HG03108 (cell line): ENCODE results near the gene CBLIF.
"Not testable (repeated sequence)": the region's sequence is repeated elsewhere in the genome, so short reads cannot be mapped to it uniquely, and the experiment has no call there.

Source experiments
- ATAC-seq: cut with Tn5 transposase; IDR thresholded peaks from one replicate; pipeline ENCODE4 v1.9.1; 2021; ENCODE audit warnings: moderate library complexity; ENCODE audit not compliant: unreplicated experiment

CBLIF gene

GRCh38 chr11:59845399-59845798, at the start of gene CBLIF:
Gene CBLIF, minus strand, starts transcription at chr11:59845499. Its CDS starts 46 bp downstream, at chr11:59845453.
- ATAC-seq: no peak

- ATAC-seq: no peak
Observed at GRCh38 chr11:59894616-59895015, 49.3 kb upstream of the CBLIF start.

DNA sequence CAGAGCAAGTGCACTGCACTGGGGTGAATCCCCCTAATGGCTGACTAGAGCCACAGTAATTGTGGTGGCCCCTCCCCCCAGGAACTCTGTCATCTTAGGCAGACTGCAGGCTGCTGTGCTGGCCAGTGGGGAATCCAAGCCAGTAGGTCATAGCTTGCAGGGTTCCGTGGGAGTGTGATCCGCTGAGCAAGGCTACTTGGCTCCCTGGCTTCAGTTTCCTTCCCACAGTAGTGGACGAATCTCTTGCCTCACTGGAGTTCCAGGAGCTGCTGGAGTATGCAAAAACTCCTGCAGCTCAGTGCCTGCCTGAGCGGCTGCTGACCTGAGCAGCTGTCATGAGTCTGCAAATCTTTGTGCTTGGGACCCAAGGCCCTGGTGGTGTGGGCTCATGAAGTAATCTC, 46.5 kb upstream of the CBLIF start:
- no peak for ATAC-seq

DNA sequence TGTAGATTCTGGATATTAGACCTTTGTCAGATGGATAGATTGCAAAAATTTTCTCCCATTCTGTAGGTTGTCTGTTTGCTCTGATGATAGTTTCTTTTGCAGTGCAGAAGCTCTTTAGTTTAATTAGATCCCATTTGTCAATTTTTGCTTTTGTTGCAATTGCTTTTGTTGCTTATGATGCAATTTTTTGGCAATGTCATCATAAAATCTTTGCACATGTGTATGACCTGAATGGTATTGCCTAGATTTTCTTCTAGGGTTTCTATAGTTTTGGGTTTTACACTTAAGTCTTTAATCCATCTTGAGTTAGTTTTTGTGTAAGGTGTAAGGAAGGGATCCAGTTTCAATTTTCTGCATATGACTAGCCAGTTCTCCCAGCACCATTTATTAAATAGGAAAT, 41.9 kb upstream of the CBLIF start:
- ATAC-seq: not testable (repeated sequence)

GRCh38 chr11:59883597-59883996, 38.3 kb upstream of the CBLIF start:
- ATAC-seq: no peak

DNA sequence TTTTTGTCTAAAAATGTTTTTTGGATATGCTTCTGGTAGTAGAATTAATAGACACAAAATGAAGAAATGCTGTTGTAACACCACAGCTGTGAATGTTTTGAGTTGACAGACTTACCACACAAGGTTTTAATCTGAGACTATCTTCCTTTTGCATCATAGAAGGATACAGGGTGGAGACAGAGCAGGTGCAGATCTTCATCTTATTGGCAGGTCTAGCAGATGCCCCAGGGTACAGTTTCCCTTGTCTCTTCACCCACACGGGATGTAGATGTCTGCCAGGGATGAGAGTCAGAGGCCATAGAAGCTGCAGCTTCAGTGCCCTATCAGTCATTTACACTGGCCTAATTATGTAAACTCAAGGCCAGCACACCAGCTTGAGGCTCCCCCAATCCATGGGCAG, 34.3 kb upstream of the CBLIF start:
- no peak for ATAC-seq

GRCh38 chr11:59878575-59878974, 33.3 kb upstream of the CBLIF start, which contains the start of gene OOSP3:
Gene OOSP3, plus strand, starts transcription at chr11:59878782. Its CDS starts 27 bp downstream, at chr11:59878809.
- ATAC-seq: no peak

DNA sequence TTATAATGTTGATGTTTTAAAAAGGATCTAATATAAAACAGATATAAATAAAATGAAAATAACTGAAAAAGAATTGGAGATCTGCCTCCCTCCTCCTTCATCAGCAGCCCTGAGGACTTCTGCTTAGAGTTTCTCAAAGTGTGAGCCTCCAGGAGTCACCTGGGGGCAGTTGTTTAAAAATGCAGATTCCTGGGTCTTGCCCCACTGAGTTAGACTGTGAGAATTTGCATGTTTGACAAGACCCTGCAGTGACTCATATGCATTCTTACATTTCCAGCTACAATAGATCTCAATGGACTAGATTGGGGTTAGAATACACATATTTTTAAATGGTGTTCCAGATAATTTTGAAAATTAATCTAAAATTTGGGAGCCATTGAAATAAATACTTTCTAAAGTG, 32.5 kb upstream of the CBLIF start:
- ATAC-seq: no peak

- no peak for ATAC-seq
Observed at GRCh38 chr11:59877325-59877724, 32.0 kb upstream of the CBLIF start.

DNA sequence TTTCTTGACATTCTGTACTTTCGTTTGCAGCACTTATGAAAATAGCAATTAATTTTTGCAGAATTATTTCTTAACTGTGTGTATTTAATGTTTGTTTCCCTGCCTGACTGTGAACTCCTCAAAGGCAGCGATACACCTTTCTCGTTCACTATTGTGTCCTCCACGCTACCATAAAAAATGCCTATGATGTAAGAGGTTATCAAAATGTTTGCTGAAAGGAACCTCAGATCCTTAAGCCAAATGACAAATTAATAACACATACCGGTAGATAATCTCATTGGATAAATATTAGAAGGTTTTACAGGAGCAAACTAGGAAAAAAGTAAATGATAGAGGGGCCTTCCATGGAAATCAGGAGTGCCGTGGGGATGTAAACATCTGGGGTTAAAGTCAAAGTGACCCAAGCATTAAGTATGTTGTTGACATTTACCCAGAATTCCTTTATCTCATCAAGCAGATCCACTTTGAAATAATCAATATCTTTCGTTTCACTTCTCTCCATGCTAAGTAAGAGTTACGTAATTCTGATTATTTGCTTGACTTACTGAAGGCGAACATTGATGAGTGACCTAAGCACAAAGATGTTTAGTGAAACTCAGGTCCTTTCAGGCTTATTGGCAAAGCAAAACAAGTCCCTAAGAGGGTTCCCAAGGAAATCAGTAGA, 30.7 kb upstream of the CBLIF start:
- no peak for ATAC-seq

GRCh38 chr11:59872076-59872475, 26.8 kb upstream of the CBLIF start:
- ATAC-seq: no peak

- no peak for ATAC-seq
Observed at GRCh38 chr11:59867946-59868345, 22.6 kb upstream of the CBLIF start.

DNA sequence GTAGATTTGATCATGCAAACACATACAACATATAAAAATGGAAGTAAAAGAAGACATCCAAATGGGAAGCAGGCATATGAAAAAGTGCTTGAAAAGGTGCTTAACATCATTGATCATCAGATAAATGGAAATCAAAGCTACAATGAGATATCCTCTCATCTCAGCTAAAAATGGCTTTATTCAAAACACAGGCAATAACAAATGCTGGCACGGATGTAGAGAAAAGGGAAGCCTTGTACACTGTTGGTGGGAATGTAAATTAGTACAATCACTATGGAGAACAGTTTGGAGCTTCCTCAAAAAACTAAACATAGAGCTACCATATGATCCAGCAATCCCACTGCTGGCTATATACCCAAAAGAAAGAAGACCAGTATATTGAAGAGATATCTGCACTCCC, 21.5 kb upstream of the CBLIF start:
- ATAC-seq: no peak

GRCh38 chr11:59866397-59866796, 21.1 kb upstream of the CBLIF start, which contains the start of gene TCN1:
Gene TCN1, minus strand, starts transcription at chr11:59866487. Its CDS starts 17 bp downstream, at chr11:59866470.
- ATAC-seq: no peak

DNA sequence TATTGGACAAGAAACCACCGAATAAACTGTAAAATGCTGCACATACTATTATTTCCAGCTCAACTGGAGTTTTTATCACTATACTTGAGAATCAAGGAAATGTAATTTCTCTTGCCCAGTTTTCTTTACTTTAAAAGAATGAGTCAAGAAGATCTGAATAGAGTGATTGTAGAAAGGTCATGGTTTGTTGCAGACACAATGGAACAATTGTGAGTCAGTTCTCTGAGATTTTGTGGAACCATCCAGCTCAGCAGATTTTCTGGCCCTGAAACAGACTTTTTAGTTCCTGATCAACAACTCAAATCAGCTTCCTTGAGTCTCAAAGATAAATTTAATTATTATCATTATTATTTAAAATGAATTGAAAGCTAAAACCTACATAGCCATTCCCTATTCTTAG, 19.7 kb upstream of the CBLIF start:
- no peak for ATAC-seq

DNA sequence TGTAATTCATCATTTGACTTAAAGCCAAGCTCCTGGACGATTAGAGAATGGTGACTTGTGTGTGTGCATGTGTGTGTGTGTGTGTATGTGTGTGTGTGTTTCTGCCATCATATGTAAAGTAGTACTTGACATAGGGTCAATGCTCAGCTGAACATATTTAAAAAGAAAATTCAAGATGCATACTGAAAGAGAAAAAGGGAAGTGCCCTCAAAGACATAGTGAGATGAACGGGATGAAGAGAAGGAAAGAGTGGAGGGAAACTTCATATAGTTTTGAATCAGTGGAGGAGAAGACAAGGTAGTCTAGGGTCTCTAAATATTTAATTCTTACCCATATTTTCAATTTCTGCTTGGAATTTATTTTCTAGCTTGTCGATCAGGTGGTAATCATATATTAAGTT, 17.0 kb upstream of the CBLIF start:
- ATAC-seq: no peak

- no peak for ATAC-seq
Observed at GRCh38 chr11:59859673-59860072, 14.4 kb upstream of the CBLIF start.

DNA sequence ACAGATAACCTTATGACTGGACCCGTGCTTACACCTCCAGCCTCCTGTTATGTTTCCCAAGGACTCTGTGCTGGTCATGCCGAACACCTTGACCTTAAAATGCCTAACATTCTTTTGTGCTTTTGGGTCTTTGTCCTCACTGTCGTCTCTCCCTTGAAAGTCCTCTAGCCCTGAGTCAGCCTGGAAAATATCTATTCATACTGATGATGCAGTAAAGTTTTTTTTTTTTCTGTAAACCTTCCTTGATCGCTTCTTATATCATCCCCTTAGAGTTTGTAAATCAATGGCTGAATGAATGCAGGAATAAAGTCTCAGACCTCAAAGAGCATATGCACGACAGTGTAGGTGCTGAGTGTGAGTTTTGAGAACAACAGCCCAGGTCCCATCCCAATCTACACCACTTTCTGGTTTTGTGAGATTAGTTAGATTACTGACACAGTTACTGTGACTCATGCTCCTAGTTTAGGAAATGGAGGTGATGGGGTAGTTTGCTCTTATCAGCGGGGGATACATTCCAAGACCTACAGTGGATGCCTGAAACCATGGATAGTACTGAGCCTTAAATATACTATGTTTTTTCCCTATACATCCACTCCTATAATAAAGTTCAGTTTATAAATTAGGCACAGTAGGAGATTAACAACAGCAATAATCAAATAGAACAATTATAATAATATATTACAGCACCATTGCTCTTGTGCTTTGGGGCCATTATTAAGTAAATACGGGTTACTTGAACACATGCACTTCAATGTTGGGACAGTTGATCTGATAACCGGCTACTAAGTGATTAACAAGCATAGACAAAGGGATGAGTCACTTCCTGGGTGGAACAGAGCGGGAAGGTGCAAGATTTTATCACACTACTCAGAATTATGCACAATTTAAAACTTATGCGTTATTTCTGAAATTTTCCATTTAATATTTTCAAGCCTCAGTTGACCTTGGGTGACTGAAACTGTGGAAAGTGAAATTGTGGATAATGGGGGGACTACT, 12.4 kb upstream of the CBLIF start:
- no peak for ATAC-seq

DNA sequence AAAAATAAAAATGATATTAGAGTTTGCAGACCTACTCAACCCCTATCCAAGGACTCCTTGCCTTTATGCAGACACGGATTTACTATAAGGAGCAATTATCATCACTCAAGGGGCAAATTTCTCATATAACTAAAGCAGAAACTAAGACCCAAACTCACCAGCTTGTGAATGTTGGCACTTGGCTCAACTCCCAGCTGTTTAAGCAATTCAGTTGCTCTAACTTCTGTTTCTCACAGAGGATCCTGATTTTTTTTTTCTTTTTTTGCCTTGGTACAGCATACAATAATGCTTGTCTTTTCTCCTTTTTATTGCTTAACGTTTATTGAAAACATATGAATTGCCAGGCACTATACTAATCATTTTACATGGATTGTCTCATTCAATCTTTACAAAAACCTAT, 9.6 kb upstream of the CBLIF start:
- no peak for ATAC-seq

- ATAC-seq: not testable (repeated sequence)
Observed at GRCh38 chr11:59851416-59851815, 6.1 kb upstream of the CBLIF start.

DNA sequence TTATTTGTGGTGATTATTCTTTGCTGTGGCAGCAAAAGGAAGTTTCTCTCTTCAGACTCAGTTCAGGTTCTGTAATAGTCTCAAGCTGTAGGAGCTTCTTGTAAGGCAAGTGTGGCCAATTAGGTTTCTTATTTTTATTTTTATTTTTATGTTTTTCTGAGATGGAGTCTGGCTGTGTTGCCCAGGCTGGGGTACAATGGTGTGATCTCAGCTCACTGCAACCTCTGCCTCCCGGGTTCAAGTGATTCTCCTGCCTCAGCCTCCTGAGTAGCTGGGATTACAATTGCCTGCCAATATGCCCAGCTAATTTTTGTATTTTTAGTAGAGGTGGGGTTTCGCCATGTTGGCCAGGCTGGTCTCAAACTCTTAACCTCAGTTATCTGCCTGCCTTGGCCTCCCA, 4.3 kb upstream of the CBLIF start:
- not testable (repeated sequence) for ATAC-seq

DNA sequence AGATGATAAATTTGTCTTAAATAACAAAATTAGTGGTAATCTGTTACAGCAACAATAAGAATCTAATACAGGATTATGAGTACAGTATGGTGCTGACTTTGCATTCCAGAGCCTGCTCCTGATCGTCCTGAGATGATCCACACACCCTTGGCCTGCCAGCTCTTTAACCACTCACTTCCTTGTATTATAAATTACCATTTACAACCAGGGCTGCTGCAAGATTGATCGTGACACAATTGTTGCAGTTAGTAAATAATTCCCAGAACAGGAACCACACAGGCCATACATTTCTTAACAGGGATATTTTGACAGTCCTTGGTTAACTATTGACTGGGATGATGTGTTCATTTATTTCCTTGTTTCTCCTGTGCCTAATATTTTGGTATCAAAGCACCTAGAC, 3.8 kb upstream of the CBLIF start:
- no peak for ATAC-seq
